PC-3 (cell line): ENCODE results near the gene PCDHA7. TPM values are rescaled to one million over a fixed set of nuclear protein-coding genes. Genes with fewer than 3 reads are reported as not detected.
"Not testable (repeated sequence)": the region's sequence is repeated elsewhere in the genome, so short reads cannot be mapped to it uniquely, and the experiment has no call there.

Source experiments
- ATAC-seq: fragments of 200-7000 bp; cut with Tn5 transposase; 2 replicates; pipeline ENCODE4 v1.9.1; 2020; ENCODE audit warnings: mild to moderate bottlenecking, moderate library complexity
- BruUV-seq: library from RNA; stranded (reverse); fragments of 400-500 nt; replicated peaks from 2 replicates; lab custom pipeline; 2021; lab: Mats Ljungman, UMichigan
- CTCF ChIA-PET: fragments of 300-600 bp; sonication (Branson Sonifier 250); formaldehyde crosslinking; loops from one replicate; lab custom pipeline; 2022; ENCODE audit warnings: antibody characterized with exemption; lab: Charles Lee
- POLR2A ChIA-PET: fragments of 300-600 bp; sonication (Branson Sonifier 250); formaldehyde crosslinking; loops from one replicate; lab custom pipeline; 2022; ENCODE audit warnings: antibody characterized with exemption; ENCODE audit not compliant: unreplicated experiment; lab: Charles Lee
- DNase-seq: peaks from one replicate; pipeline ENCODE4 v3.0.0-alpha.2; 2015
- H2AFZ ChIP-seq: fragments of 300-600 bp; sonication (generic); 2 replicates; pipeline ENCODE4 v1.6.0; 2016; ENCODE audit warnings: antibody characterized with exemption, low read length
- H3F3A ChIP-seq: fragments of 300-600 bp; sonication (generic); one replicate; pipeline ENCODE4 v1.6.0; 2017; ENCODE audit warnings: antibody characterized with exemption, low read length, control low read depth, mild to moderate bottlenecking; ENCODE audit not compliant: unreplicated experiment
- H3K27ac ChIP-seq: fragments of 300-600 bp; sonication (generic); 2 replicates; pipeline ENCODE4 v1.5.1; 2016; ENCODE audit warnings: mild to moderate bottlenecking, low read length
- H3K27me3 ChIP-seq: fragments of 300-600 bp; sonication (generic); 2 replicates; pipeline ENCODE4 v1.6.1; 2016; ENCODE audit warnings: low read length, mixed read lengths
- H3K36me3 ChIP-seq: fragments of 300-600 bp; sonication (generic); 2 replicates; pipeline ENCODE4 v1.6.1; 2016; ENCODE audit warnings: low read depth, mixed run types, low read length, mixed read lengths
- H3K4me1 ChIP-seq: fragments of 300-600 bp; sonication (generic); 2 replicates; pipeline ENCODE4 v1.5.1; 2016; ENCODE audit warnings: low read length; ENCODE audit not compliant: insufficient read depth
- H3K4me2 ChIP-seq: fragments of 300-600 bp; sonication (generic); 2 replicates; pipeline ENCODE4 v1.6.0; 2016; ENCODE audit warnings: low read length
- H3K4me3 ChIP-seq: fragments of 300-600 bp; sonication (generic); 2 replicates; pipeline ENCODE4 v1.5.1; 2016; ENCODE audit warnings: mild to moderate bottlenecking, low read length, mixed read lengths
- H3K79me2 ChIP-seq: fragments of 300-600 bp; sonication (generic); 2 replicates; pipeline ENCODE4 v1.6.1; 2017; ENCODE audit warnings: low read length, mixed read lengths
- H3K9ac ChIP-seq: fragments of 300-600 bp; sonication (generic); 2 replicates; pipeline ENCODE4 v1.6.0; 2016; ENCODE audit warnings: mild to moderate bottlenecking, low read length
- H3K9me2 ChIP-seq: fragments of 300-600 bp; sonication (generic); replicated peaks from 2 replicates; pipeline ENCODE4 v1.6.1; 2016; ENCODE audit warnings: mixed run types, low read length, mixed read lengths
- H3K9me3 ChIP-seq: fragments of 300-600 bp; sonication (generic); 2 replicates; pipeline ENCODE4 v1.6.1; 2016; ENCODE audit warnings: low read length, mixed read lengths
- H4K20me1 ChIP-seq: fragments of 300-600 bp; sonication (generic); 2 replicates; pipeline ENCODE4 v1.6.1; 2016; ENCODE audit warnings: low read length, mixed read lengths
- EZH2 ChIP-seq: fragments of 300-600 bp; sonication (generic); IDR thresholded peaks from one replicate; pipeline ENCODE4 v1.6.1; 2017; ENCODE audit warnings: antibody characterized with exemption, mild to moderate bottlenecking, low read length; ENCODE audit not compliant: unreplicated experiment
- EZH2phosphoT487 ChIP-seq: fragments of 300-600 bp; sonication (generic); IDR thresholded peaks from 2 replicates; pipeline ENCODE4 v1.6.1; 2018; ENCODE audit warnings: mild to moderate bottlenecking, antibody characterized with exemption, low read length, borderline replicate concordance
- intact Hi-C: fragments of 100-400 bp; cut with micrococcal nuclease; formaldehyde crosslinking; loops from 2 replicates; pipeline ENCODE4 v1.9.0; 2023
- total RNA-seq: library from RNA; depleted of rRNA; stranded (reverse); fragments of >200 nt; gene quantifications from 2 replicates; pipeline ENCODE4 v1.2.3, GENCODE V29; 2014
- TF ChIP-seq, protein P1 (sequence below): fragments of 300-600 bp; sonication (generic); conservative IDR thresholded peaks from 2 replicates; pipeline ENCODE4 v1.5.1; 2017; ENCODE audit warnings: antibody characterized with exemption, low read depth, mild to moderate bottlenecking, low read length

PCDHA7 gene
- total RNA-seq, 1 experiment from 2014 or later = 0.26 TPM

DNA sequence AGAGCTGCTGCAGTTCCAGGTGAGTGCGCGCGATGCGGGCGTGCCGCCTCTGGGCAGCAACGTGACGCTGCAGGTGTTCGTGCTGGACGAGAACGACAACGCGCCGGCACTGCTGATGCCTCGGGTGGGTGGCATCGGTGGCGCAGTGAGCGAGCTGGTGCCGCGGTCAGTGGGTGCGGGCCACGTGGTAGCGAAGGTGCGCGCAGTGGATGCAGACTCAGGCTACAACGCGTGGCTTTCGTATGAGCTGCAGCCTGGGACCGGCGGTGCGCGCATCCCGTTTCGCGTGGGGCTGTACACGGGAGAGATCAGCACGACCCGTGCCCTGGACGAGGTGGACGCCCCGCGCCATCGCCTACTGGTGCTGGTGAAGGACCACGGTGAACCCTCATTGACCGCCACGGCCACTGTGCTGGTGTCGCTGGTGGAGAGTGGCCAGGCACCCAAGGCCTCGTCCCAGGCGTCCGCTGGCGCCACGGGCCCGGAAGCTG, 31.2 kb upstream of the PCDHA7 start:
- POLR2A ChIA-PET = no interaction called here
- no peaks in the 10 kb centered on the region for H3K27me3 ChIP-seq
- no peaks in the 10 kb centered on the region for H3F3A ChIP-seq
- TF ChIP-seq EZH2phosphoT487 (no peak), EZH2 (no peak)
- TF ChIP-seq, protein P1, sequence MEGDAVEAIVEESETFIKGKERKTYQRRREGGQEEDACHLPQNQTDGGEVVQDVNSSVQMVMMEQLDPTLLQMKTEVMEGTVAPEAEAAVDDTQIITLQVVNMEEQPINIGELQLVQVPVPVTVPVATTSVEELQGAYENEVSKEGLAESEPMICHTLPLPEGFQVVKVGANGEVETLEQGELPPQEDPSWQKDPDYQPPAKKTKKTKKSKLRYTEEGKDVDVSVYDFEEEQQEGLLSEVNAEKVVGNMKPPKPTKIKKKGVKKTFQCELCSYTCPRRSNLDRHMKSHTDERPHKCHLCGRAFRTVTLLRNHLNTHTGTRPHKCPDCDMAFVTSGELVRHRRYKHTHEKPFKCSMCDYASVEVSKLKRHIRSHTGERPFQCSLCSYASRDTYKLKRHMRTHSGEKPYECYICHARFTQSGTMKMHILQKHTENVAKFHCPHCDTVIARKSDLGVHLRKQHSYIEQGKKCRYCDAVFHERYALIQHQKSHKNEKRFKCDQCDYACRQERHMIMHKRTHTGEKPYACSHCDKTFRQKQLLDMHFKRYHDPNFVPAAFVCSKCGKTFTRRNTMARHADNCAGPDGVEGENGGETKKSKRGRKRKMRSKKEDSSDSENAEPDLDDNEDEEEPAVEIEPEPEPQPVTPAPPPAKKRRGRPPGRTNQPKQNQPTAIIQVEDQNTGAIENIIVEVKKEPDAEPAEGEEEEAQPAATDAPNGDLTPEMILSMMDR = no peak
- no TSS peak for BruUV-seq
- no peaks in the 10 kb centered on the region for H3K4me1 ChIP-seq
- no peak overlapping the region for H3K27ac ChIP-seq
- no peak overlapping the region for H3K4me3 ChIP-seq
- no peaks in the 10 kb centered on the region for H3K36me3 ChIP-seq
- no peak for ATAC-seq
- no peaks in the 10 kb centered on the region for H3K79me2 ChIP-seq
- CTCF ChIA-PET = no interaction called here
- H3K9me2 ChIP-seq = no peaks in the 10 kb centered on the region
- no peaks in the 10 kb centered on the region for H3K9me3 ChIP-seq
- no peak overlapping the region for H3K9ac ChIP-seq
- no peak overlapping the region for H3K4me2 ChIP-seq
- no peaks in the 10 kb centered on the region for H4K20me1 ChIP-seq
- H2AFZ ChIP-seq = no peak overlapping the region
- intact Hi-C loops = no loop called here
- no peak for DNase-seq

DNA sequence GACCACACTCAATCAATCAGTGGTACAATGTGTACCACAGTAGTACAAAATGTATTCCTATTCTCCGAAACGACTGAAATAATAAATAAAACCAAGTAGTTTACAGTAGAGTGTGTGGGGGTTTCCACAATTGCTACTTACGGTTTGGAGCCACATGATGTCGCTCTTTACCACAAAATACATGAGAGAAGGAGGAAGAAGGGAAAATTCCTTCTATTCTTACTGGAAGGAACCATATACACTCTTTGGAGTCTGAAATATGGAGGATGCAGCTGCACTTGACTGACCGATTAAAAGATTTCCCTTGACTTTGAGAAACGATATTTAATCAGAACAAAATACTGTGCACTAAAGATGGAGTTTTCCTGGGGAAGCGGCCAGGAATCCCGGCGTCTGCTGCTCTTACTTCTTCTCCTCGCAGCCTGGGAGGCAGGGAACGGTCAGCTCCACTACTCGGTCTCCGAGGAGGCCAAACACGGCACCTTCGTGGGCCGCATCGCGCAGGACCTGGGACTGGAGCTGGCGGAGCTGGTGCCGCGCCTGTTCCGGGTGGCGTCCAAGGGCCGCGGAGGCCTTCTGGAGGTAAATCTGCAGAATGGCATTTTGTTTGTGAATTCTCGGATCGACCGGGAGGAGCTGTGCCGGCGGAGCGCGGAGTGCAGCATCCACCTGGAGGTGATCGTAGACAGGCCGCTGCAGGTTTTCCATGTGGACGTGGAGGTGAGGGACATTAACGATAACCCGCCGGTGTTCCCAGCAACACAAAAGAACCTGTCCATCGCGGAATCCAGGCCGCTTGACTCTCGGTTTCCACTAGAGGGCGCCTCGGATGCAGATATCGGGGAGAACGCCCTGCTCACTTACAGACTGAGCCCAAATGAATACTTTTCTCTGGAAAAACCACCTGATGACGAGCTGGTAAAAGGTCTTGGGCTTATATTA, 27.0 kb upstream of the PCDHA7 start, which contains the start of gene PCDHA4:
PCDHA4 (plus strand) TSS at position 235 of the 942 bp plus-strand sequence.
- peak; percentile 89 for ATAC-seq
- Histone ChIP-seq H3K4me1 (no peaks in the 10 kb centered on the region), H3F3A (no peaks in the 10 kb centered on the region), H3K27me3 (no peaks in the 10 kb centered on the region), H3K27ac (no peak within 1 kb of the TSS), H3K4me2 (peak within 1 kb of the TSS; percentile 75), H2AFZ (peak within 1 kb of the TSS; percentile 94), H3K9ac (peak within 1 kb of the TSS; percentile 56), H3K4me3 (peak within 1 kb of the TSS; percentile 72), H3K79me2 (no peaks in the 10 kb centered on the region), H4K20me1 (no peaks in the 10 kb centered on the region), H3K9me3 (no peaks in the 10 kb centered on the region), H3K36me3 (no peaks in the 10 kb centered on the region), H3K9me2 (no peaks in the 10 kb centered on the region)
- ChIA-PET POLR2A (no interaction called here), CTCF (interaction anchor here (0.6 to 1.5 kb wide), 2 partner anchors 14 to 266 kb away, joined by 6 to 9 read pairs; partner anchors contain the start of gene PCDHA5)
- intact Hi-C loops = loop anchor here (1.0 to 2.0 kb wide), 3 partner anchors 34 to 234 kb away; partner anchors contain the start of genes PCDHA12 and PCDHA8
- DNase-seq = peak; percentile 59
- no peak for TF ChIP-seq EZH2
- no peak for TF ChIP-seq EZH2phosphoT487
- TF ChIP-seq, protein P1 = peak; percentile 57
- TSS peak; percentile 88 for BruUV-seq

DNA sequence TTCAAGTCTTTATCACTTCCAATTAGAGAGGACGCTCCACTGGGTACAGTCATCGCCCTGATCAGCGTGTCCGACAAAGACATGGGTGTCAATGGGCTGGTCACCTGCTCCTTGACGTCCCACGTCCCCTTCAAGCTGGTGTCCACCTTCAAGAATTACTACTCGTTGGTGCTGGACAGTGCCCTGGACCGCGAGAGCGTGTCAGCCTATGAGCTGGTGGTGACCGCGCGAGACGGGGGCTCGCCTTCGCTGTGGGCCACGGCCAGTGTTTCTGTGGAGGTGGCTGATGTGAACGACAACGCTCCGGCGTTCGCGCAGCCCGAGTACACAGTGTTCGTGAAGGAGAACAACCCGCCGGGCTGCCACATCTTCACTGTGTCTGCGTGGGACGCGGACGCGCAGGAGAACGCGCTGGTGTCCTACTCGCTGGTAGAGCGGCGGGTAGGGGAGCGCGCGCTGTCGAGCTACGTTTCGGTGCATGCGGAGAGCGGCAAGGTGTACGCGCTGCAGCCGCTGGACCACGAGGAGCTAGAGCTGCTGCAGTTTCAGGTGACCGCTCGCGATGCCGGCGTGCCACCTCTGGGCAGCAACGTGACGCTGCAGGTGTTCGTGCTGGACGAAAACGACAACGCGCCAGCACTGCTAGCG, 25.7 kb upstream of the PCDHA7 start:
- H3K9me3 ChIP-seq, H3K4me3 ChIP-seq, H3K27ac ChIP-seq, ATAC-seq, H4K20me1 ChIP-seq, DNase-seq, H3K4me1 ChIP-seq, BruUV-seq, H3K27me3 ChIP-seq, H3K9ac ChIP-seq, H2AFZ ChIP-seq, POLR2A ChIA-PET, H3K4me2 ChIP-seq, H3K36me3 ChIP-seq, intact Hi-C loops, H3K9me2 ChIP-seq, H3K79me2 ChIP-seq, H3F3A ChIP-seq: not testable (repeated sequence)
- CTCF ChIA-PET = interaction anchor here (0.6 to 1.5 kb wide), 2 partner anchors 13 to 265 kb away, joined by 6 to 9 read pairs; partner anchors contain the start of gene PCDHA5
